WERI-Rb-1 (cell line): ENCODE data around the gene MAP2K7.

Source experiments
- DNase-seq: peaks from one replicate; pipeline ENCODE4 v3.0.0-alpha.2; 2020
- H3K27ac ChIP-seq: fragments of 250-450 bp; sonication (Bioruptor Pico); 2 replicates; pipeline ENCODE4 v1.5.1; 2020; ENCODE audit warnings: mild to moderate bottlenecking, moderate library complexity
- H3K27me3 ChIP-seq: fragments of 250-450 bp; sonication (Bioruptor Pico); 2 replicates; pipeline ENCODE4 v1.5.1; 2021; ENCODE audit warnings: mild to moderate bottlenecking, low read depth, moderate library complexity; ENCODE audit not compliant: insufficient read depth, severe bottlenecking
- H3K36me3 ChIP-seq: fragments of 250-450 bp; sonication (Bioruptor Pico); 2 replicates; pipeline ENCODE4 v1.5.1; 2020; ENCODE audit warnings: mild to moderate bottlenecking, moderate library complexity
- H3K4me3 ChIP-seq: 2 replicates; pipeline ENCODE4 v1.5.1; 2011; ENCODE audit warnings: low read depth, mild to moderate bottlenecking, control low read depth, low read length
- H3K9me3 ChIP-seq: fragments of 250-450 bp; sonication (Bioruptor Pico); 2 replicates; pipeline ENCODE4 v1.5.1; 2021; ENCODE audit warnings: mild to moderate bottlenecking, moderate library complexity; ENCODE audit not compliant: severe bottlenecking
- TF ChIP-seq, protein P1 (sequence below): IDR thresholded peaks from 2 replicates; pipeline ENCODE4 v1.5.1; 2011; ENCODE audit warnings: low read depth, mild to moderate bottlenecking, control low read depth, inconsistent platforms, low read length

Gene MAP2K7

DNA sequence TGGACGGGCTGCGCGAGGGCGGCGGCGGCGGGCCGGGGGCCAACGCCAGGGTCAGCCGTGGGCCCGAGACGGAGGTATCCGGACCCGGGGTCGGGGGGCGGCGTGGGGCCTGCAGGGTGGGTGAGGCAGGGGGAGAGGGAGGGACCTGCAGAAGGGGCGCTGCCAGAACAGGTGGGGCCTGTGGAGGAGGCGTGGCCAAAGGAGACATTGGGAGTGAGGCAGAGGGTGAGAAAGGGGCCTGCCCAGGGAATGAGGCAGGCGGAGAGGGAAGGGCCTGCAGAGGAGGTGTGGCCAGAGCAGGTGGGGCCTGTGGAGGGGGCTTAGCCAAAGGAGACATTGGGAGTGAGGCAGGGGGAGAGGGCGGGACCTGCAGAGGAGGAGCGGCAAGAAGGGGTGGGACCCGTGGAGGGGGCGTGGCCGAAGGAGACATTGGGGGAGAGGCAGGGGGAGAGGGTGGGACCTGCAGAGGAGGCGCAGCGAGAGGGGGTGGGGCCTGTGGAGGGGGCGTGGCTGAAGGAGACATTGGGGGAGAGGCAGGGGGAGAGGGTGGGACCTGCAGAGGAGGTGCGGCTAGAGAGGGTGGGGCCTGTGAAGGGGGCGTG is 33.7 kb upstream of the MAP2K7 start:
- no peak overlapping the region for H3K27ac ChIP-seq
- peaks cover 55% of the 10 kb centered on the region for H3K36me3 ChIP-seq
- no peak overlapping the region for H3K4me3 ChIP-seq
- TF ChIP-seq, protein P1, sequence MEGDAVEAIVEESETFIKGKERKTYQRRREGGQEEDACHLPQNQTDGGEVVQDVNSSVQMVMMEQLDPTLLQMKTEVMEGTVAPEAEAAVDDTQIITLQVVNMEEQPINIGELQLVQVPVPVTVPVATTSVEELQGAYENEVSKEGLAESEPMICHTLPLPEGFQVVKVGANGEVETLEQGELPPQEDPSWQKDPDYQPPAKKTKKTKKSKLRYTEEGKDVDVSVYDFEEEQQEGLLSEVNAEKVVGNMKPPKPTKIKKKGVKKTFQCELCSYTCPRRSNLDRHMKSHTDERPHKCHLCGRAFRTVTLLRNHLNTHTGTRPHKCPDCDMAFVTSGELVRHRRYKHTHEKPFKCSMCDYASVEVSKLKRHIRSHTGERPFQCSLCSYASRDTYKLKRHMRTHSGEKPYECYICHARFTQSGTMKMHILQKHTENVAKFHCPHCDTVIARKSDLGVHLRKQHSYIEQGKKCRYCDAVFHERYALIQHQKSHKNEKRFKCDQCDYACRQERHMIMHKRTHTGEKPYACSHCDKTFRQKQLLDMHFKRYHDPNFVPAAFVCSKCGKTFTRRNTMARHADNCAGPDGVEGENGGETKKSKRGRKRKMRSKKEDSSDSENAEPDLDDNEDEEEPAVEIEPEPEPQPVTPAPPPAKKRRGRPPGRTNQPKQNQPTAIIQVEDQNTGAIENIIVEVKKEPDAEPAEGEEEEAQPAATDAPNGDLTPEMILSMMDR = no peak
- H3K9me3 ChIP-seq = no peaks in the 10 kb centered on the region
- H3K27me3 ChIP-seq = no peaks in the 10 kb centered on the region
- peak; percentile 71 for DNase-seq

GRCh38 chr19:7870571-7871436 is 32.9 kb upstream of the MAP2K7 start:
- Histone ChIP-seq H3K4me3 (no peak overlapping the region), H3K27me3 (no peaks in the 10 kb centered on the region)

GRCh38 chr19:7871437-7872305 is 32.0 kb upstream of the MAP2K7 start:
- H3K9me3 ChIP-seq = no peaks in the 10 kb centered on the region
- no peak overlapping the region for H3K27ac ChIP-seq

More at GRCh38 chr19:7870571-7871436, 32.9 kb upstream of the MAP2K7 start:
- Histone ChIP-seq H3K36me3 (peaks cover 55% of the 10 kb centered on the region), H3K27ac (no peak overlapping the region), H3K9me3 (no peaks in the 10 kb centered on the region)
- DNase-seq = peak; percentile 87
- TF ChIP-seq, protein P1 = no peak

GRCh38 chr19:7872306-7873204 is 31.1 kb upstream of the MAP2K7 start:
- Histone ChIP-seq H3K27me3 (no peaks in the 10 kb centered on the region), H3K36me3 (peaks cover 44% of the 10 kb centered on the region), H3K27ac (peak overlapping the region; percentile 24; the same call in 1 of the 2 replicates), H3K9me3 (no peaks in the 10 kb centered on the region), H3K4me3 (no peak overlapping the region)
- TF ChIP-seq, protein P1 = no peak
- no peak for DNase-seq

More at GRCh38 chr19:7871437-7872305, 32.0 kb upstream of the MAP2K7 start:
- Histone ChIP-seq H3K27me3 (no peaks in the 10 kb centered on the region), H3K4me3 (no peak overlapping the region), H3K36me3 (peaks cover 53% of the 10 kb centered on the region)
- TF ChIP-seq, protein P1 = no peak
- DNase-seq = peak; percentile 93
